GM19193 (cell line): ENCODE results near the gene JADE2.

Experiments
- POLR2A ChIP-seq: IDR thresholded peaks from 4 replicates; pipeline ENCODE4 v1.6.1; 2011; ENCODE audit not compliant: insufficient read depth, insufficient read length; ENCODE audit errors: extremely low read depth

JADE2 gene

GRCh38 chr5:134519989-134520388 is 5.5 kb upstream of the JADE2 start:
- TF ChIP-seq POLR2A: no peak

- no peak for TF ChIP-seq POLR2A
Measured at GRCh38 chr5:134521841-134522240, 3.6 kb upstream of the JADE2 start.

GRCh38 chr5:134523543-134524271 is 1.8 kb upstream of the JADE2 start:
- no peak for TF ChIP-seq POLR2A

DNA sequence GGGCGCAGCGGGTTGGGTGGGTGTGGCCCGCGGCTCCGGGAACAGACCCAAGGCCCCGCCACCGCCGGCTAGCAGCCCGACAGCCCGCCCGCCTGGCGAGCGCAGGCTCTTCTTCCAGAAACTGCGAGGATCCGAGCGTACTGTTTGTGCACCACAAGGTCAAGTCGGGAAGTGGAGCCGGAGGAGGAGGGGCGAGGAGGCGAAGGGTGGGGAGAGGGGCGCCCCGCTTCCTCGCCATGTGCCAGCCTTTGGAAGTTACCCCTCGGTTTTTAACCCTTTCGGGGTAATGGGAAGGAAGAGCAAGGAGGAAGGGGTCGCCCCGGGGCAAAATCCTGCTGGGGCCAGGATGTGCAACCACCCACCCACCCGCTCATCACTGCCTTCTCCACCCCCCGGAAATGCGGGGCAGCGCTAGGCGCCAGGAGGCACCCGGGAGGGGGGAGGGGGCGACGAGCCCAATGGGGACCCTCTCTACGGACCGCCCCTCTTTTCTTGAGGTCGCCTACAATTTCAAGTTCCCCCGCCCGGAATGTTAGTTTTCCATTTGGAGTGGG is 1.1 kb upstream of the JADE2 start:
- TF ChIP-seq POLR2A: peak; percentile 62

- TF ChIP-seq POLR2A: peak; percentile 61
Measured at GRCh38 chr5:134525683-134526482, 413 bp downstream of the JADE2 start.

DNA sequence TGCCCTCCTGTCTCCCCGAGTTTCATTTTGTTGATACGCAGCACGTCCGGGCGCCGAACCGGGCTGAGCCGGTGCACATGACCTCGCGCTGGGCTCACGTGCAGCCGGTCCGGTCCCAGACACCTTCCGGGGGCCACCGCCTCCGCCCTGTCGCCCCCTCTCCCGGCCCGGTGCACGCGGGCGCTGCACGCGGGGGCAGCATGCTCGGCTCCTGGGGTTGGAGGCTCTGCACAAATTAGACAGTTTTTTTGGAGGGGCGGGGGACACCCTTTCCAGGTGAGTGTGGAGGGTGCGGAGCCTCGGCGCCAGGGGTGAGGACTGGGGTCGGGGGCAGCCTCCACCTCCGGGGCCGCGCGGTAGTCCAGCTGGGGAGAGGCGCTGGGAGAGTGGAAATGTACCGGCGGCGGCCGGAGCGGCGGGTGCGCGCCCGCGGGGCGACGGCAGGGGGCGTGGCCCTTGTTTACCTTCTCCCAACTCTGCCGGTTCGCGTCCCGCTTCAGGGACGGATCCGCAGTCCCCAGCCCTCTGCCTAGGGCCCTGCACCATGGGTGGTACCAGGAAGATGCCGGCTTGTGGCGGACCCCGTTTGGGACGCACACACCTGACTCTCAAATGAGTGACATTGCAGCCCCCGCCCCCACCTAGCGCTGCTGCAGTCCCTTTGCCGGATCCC is 1.1 kb downstream of the JADE2 start:
- no peak for TF ChIP-seq POLR2A

DNA sequence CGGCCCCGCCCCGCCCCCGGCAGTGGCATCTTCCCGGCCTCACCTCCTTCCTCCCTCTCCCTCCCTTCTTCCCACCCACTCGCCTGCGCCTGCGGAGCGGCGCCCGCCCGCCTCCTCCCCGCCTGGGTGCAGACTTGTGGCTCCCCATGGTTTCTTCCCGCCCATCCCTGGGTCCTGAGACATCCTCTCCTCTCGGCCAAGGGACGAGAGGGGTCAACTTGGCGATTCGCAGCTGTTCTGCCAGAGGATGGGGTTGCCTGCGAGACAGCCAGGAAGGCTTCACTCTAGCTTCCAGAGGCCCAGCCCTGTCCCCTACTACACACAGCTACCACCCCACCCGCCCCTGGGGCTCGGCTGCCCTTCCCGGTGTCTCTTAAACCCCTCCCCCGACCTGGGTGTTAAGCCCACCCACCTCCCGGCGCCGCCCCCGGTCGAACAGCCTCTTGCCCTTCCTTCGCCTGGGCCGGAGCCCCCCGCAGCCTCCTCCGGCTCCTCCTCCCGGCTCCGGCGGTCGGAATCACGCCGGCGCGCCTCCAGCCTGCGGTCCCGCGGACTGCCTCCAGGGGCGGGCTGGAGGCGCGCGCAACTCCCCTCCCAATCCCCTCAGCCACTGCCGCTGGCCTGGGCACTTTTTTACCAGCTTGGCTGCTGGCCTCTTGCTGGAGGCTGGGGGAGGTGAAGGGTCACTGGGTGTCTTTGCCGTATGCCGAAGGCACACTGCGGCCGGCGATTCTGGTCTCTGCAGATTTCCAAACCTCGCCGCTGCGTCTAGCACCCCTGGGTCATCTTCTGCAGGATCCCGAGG is 1.9 kb downstream of the JADE2 start:
- TF ChIP-seq POLR2A: peak; percentile 20

GRCh38 chr5:134527961-134528424 is 2.5 kb downstream of the JADE2 start:
- TF ChIP-seq POLR2A: no peak

- TF ChIP-seq POLR2A: no peak
Measured at GRCh38 chr5:134528556-134528955, 3.1 kb downstream of the JADE2 start.

- TF ChIP-seq POLR2A: no peak
Measured at GRCh38 chr5:134529460-134529859, 4.0 kb downstream of the JADE2 start.

DNA sequence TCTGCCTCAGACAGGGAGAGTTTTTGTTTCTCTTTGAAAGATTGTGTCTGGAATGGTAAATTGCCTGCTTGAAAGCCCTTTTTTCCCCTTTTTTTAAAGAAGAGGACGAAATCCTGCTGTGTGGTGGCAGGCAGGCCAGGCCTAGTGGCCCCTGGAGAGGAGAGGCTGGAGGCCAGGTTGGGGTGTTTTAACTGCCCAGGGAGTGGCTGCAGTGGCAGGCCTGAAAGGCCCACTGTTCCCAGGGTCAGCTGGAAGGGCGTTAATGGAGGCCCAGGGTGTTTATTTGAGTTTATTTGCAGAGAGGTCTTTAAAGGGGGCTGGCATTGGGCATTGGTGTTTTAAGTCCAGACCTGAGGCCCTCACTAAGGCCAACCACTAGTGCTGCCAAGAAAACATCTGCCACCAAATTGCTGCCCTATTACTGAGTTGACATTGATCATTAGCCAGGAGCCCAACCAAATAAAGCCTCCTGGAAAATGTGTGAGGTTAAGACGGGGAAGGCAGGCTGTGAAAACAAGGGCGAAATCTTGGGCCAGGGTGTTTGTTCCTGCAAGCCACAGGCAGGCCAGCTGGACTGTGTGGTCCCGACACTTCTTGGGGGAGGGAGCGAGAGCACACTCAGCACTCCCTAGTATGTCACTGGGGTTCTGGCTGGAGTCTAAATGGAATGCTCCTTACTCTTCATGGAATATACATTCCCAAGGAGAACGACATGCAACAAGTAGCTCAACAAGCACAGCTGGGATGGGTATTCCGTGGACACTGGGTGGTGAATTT is 5.0 kb downstream of the JADE2 start:
- TF ChIP-seq POLR2A: no peak

DNA sequence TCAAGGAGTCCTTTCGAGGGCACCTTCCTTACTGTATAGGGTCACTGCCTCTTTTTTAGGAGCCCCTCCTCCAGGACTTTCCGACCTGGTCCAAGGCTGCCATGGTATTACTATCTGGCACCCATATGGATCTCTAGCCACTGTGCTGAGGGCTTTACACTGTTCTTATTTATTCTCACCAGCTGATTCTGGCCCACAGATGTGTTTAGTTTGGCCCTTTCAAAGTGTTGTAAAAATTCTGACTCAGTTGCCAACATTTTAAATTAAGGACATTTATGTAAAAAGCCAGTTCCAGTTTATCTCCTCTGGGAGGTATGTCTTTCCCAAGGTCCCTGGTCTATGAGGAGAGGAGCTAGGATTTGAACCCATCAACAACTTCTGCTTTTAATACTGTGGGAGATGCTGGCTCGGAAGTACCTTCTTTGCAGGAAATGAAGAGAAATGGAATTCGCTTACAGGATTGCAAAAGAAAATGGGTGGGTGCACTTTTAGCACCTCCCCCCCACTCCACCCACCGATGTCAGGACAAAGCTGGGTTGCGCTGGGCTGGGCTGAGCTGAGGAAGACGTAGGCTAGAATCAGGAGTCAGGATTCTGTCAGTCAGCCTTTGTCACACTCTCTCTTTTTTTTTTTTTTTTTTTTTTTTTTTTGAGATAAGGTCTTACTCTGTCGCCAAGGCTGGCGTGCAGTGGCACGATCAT is 7.8 kb downstream of the JADE2 start:
- TF ChIP-seq POLR2A: no peak
